ENCODE data around the gene GTSE1.
"Not testable (repeated sequence)": the region's sequence is repeated elsewhere in the genome, so short reads cannot be mapped to it uniquely, and the experiment has no call there.

Gene GTSE1

DNA sequence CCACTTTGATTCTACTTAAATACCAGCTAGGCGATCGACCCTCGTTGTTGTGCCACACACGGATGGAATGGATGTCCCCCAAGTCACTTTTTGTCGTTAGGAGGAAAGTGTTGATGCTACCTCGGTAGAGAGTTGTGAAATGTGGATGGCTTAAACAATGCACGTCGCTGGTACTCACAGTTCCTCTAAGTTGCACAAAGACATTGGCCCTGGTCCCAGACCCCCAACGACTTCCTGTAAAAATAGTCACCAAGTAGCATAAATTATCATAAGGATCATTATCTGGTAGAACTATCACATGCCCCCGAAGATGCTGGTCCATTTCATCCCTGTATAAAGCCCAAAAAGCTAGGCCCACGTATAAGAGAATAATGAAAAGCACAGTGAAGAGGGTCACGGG, 37.3 kb upstream of the GTSE1 start:
- no peak overlapping the region for H3K4me3 ChIP-seq
- no peak overlapping the region for H3K27ac ChIP-seq
- H4K20me1 ChIP-seq = no peaks in the 10 kb centered on the region
- peak overlapping the region in 4 of 11 experiments; percentile 20 to 45 (median 31); a peak in 6 of 22 replicates for H3K4me2 ChIP-seq
- H3K4me1 ChIP-seq = peaks cover 0 to 18% (median 9%) of the 10 kb centered on the region in 10 experiments; a peak in 17 of 20 replicates
- TF ChIP-seq Cebpa-rat (IDR thresholded peaks at IDR 0.05) = no peak
- peaks cover 58 to 85% (median 73%) of the 10 kb centered on the region in 11 experiments for H3K9me3 ChIP-seq (replicated peaks in 1 of 11)
- no peaks in the 10 kb centered on the region for H3K27me3 ChIP-seq
- no peak overlapping the region for H3K9ac ChIP-seq
- H3K36me3 ChIP-seq = no peaks in the 10 kb centered on the region; a peak in 2 of 22 replicates

DNA sequence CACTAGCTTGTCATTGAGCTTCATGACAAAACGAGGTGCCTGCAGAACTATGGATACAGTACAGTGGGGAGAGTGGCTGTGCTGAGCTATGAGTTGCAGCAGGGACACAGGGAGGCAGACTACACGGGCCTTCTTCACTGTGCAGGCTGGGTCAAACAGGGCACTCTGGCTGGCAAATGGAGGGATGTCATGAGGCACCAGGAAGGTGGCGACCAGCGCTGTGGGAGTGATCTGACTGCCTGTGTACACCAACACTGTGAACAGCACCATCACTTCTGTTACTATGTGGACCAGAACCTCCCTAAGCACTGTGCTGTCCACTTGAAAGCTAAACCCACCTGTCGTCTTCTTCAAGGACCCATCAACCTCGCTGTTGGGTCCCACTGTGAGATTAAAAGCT, 36.6 kb upstream of the GTSE1 start:
- peaks cover 0 to 3% (median 0%) of the 10 kb centered on the region in 11 experiments; a peak in 2 of 22 replicates for H3K36me3 ChIP-seq
- peaks cover 65 to 89% (median 80%) of the 10 kb centered on the region in 11 experiments for H3K9me3 ChIP-seq (replicated peaks in 1 of 11)
- H4K20me1 ChIP-seq = no peaks in the 10 kb centered on the region
- TF ChIP-seq Cebpa-rat (IDR thresholded peaks at IDR 0.05) = no peak
- H3K9ac ChIP-seq = no peak overlapping the region
- H3K4me1 ChIP-seq = peaks cover 0 to 15% (median 3%) of the 10 kb centered on the region in 10 experiments; a peak in 10 of 20 replicates
- H3K27ac ChIP-seq = no peak overlapping the region
- H3K4me3 ChIP-seq = no peak overlapping the region
- H3K27me3 ChIP-seq = no peaks in the 10 kb centered on the region
- H3K4me2 ChIP-seq = no peak overlapping the region; a peak in 1 of 22 replicates

DNA sequence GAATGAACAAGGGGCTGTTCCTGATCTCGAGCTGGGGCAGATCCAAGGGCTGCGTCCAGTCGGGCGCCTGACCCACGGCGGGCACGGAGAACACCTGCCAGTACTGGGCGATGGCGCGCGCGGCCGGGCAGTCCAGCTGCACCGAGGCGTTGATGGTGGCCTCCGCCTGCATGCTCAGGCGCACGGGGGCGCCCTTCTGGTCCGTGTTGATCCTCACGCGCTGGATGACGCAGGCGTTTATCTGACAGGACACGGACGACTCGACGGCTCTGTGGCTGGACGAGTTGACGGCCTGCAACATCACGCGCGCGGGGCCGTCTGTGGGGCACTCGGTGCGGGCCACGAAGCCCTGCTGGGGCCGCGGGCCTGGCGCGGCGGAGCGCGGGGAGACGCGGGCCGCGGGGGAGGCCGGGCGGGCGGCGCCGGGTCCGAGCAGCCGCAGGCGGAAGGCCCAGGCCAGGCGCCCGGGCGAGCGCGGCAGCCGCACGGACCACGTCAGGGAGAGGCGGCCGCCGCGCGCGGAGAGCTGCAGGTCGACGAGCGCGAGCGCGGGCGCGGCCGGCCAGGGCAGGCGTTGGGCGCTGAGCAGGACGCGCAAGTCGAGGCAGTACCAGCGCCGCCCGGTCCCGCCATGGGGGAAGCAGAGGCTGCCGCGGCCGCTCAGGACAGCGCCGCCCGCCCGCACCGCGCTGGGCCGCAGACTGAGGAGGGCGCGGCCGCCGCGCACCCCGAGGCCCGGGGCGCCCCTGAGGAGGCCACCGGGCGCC, 34.0 kb upstream of the GTSE1 start:
- Histone ChIP-seq H3K27me3 (peaks cover 4 to 13% (median 5%) of the 10 kb centered on the region in 11 experiments; a peak in 13 of 22 replicates), H3K4me3 (no peak overlapping the region)

GRCh38 chr22:46263216-46263590, 33.5 kb upstream of the GTSE1 start, which contains the start of gene PKDREJ:
Gene PKDREJ, minus strand, starts transcription at chr22:46263343. Its CDS starts 21 bp downstream, at chr22:46263322.
- peaks cover 0 to 8% (median 0%) of the 10 kb centered on the region in 11 experiments; a peak in 3 of 22 replicates for H3K36me3 ChIP-seq
- H3K27ac ChIP-seq = no peak within 1 kb of the TSS
- H3K9me3 ChIP-seq (replicated peaks in 1 of 11) = peaks cover 56 to 88% (median 81%) of the 10 kb centered on the region in 11 experiments
- H3K4me1 ChIP-seq = peaks cover 8 to 23% (median 10%) of the 10 kb centered on the region in 10 experiments
- H3K4me3 ChIP-seq = no peak within 1 kb of the TSS; a peak in 2 of 20 replicates
- H4K20me1 ChIP-seq = no peaks in the 10 kb centered on the region
- H3K27me3 ChIP-seq = peaks cover 4 to 17% (median 9%) of the 10 kb centered on the region in 11 experiments; a peak in 14 of 22 replicates
- TF ChIP-seq Cebpa-rat (IDR thresholded peaks at IDR 0.05) = no peak
- H3K4me2 ChIP-seq = no peak within 1 kb of the TSS
- H3K9ac ChIP-seq = no peak within 1 kb of the TSS

More for the DNA sequence above, 34.0 kb upstream of the GTSE1 start:
- H3K9me3 ChIP-seq (replicated peaks in 1 of 11) = peaks cover 62 to 93% (median 87%) of the 10 kb centered on the region in 11 experiments
- H4K20me1 ChIP-seq = no peaks in the 10 kb centered on the region
- no peak overlapping the region for H3K9ac ChIP-seq
- H3K27ac ChIP-seq = no peak overlapping the region
- peaks cover 0 to 8% (median 0%) of the 10 kb centered on the region in 11 experiments; a peak in 3 of 22 replicates for H3K36me3 ChIP-seq
- no peak overlapping the region for H3K4me2 ChIP-seq
- no peak for TF ChIP-seq Cebpa-rat (IDR thresholded peaks at IDR 0.05)
- peaks cover 4 to 22% (median 8%) of the 10 kb centered on the region in 10 experiments; a peak in 15 of 20 replicates for H3K4me1 ChIP-seq

DNA sequence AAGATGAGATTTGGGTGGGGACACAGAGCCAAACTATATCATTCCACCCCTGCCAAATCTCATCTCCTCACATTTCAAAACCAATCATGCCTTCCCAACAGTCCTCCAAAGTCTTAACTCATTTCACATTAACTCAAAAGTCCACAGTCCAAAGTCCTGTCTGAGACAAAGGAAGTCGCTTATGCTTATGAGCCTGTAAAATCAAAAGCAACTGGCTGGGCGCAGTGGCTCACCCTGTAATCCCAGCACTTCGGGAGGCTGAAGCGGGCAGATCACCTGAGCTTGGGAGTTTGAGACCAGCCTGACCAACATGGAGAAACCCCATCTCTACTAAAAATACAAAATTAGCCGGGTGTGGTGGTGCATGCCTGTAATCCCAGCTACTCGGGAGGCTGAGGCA, 32.1 kb upstream of the GTSE1 start:
- not testable (repeated sequence) for H3K36me3 ChIP-seq, H3K4me2 ChIP-seq, H3K9ac ChIP-seq, H4K20me1 ChIP-seq, H3K27ac ChIP-seq
- Histone ChIP-seq H3K4me1 (peaks cover 10 to 27% (median 16%) of the 10 kb centered on the region in 10 experiments), H3K27me3 (peaks cover 4 to 20% (median 12%) of the 10 kb centered on the region in 11 experiments; a peak in 14 of 22 replicates), H3K4me3 (peak overlapping the region in 1 of 10 experiments; percentile 18; a peak in 2 of 20 replicates), H3K9me3 (replicated peaks in 1 of 11) (peaks cover 46 to 75% (median 69%) of the 10 kb centered on the region in 11 experiments)

DNA sequence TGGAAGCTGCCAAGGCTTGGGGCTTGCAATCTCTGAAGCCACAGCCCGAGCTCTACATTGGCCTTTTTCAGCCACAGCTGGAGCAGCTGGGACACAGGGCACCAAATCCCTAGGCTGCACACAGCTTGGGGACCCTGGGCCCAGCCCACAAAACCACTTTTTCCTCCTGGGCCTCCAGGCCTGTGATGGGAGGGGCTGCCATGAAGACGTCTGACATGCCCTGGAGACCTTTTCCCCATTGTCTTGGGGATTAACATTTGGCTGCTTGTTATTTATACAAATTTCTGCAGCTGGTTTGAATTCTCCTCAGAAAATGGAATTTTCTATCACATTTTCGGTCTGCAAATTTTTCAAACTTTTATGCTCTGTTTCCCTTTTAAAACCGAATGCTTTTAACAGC, 31.0 kb upstream of the GTSE1 start:
- Histone ChIP-seq H3K27me3 (peaks cover 4 to 20% (median 12%) of the 10 kb centered on the region in 11 experiments; a peak in 14 of 22 replicates), H3K4me1 (peaks cover 10 to 31% (median 15%) of the 10 kb centered on the region in 10 experiments), H3K4me3 (peak overlapping the region in 2 of 10 experiments; percentile 18 to 31; a peak in 1 of 20 replicates), H3K9me3 (replicated peaks in 1 of 11) (peaks cover 43 to 63% (median 60%) of the 10 kb centered on the region in 11 experiments)
- H3K9ac ChIP-seq, H3K36me3 ChIP-seq, H4K20me1 ChIP-seq, H3K27ac ChIP-seq, H3K4me2 ChIP-seq: not testable (repeated sequence)

DNA sequence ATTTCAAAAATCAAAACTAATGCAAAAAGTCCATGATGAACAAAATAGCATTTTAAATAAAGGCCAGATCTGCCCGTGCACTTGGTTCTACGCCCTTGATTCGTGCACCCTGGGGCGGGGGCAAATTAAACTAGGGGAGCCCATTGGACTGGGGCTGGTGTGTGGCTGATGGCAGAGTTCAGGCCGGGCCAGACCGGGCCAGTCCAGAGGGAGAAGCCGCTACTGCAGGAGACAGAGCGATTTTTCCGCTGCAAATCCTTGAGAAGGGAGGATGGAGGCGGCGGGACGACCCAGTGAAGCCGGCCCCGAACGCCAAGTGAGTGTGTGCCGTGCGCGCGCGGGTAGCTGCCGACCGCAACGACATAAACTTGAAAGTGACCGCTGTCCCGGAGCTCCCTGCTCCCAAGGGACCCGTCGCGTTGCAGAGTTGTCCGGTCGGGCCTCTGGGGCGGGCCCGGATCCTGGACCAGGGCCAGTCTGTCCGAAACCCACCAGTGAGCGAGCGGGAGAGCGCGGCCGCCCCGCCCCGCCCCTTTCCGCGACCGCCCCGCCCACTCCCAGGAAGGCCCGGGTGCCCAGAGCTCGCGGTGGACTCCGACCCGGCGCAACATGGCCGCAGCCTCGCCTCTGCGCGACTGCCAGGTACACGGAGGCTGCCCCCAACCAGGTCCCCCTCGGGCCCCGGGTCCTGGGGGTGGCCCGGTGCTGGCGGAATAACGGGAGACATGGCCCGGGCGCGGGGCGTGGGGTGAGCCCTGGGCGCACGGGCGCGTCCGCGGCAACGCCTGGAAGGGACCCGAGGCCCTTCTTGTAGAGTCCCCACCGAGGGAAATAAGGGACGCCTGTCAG, 29.0 kb upstream of the GTSE1 start, which contains the start of gene TTC38:
TTC38 (plus strand) TSS at position 578 of the 849 bp plus-strand sequence; CDS start at position 610, 32 bp downstream.
- Histone ChIP-seq H3K4me1 (peaks cover 14 to 31% (median 25%) of the 10 kb centered on the region in 10 experiments), H3K9ac (peak within 1 kb of the TSS; percentile 49 to 84 (median 72); a peak in 21 of 22 replicates), H3K27me3 (peaks cover 4 to 20% (median 12%) of the 10 kb centered on the region in 11 experiments; a peak in 14 of 22 replicates), H3K27ac (peak within 1 kb of the TSS in 8 of 11 experiments; percentile 43 to 68 (median 58); a peak in 13 of 22 replicates), H3K36me3 (peaks cover 0 to 12% (median 1%) of the 10 kb centered on the region in 11 experiments; a peak in 9 of 22 replicates), H3K4me2 (peak within 1 kb of the TSS; percentile 82 to 96 (median 91)), H3K9me3 (replicated peaks in 1 of 11) (peaks cover 29 to 44% (median 41%) of the 10 kb centered on the region in 11 experiments), H4K20me1 (no peaks in the 10 kb centered on the region), H3K4me3 (peak within 1 kb of the TSS; percentile 58 to 80 (median 66))
- no peak for TF ChIP-seq Cebpa-rat (IDR thresholded peaks at IDR 0.05)

GRCh38 chr22:46269564-46269963, 27.1 kb upstream of the GTSE1 start:
- Histone ChIP-seq H3K36me3 (peaks cover 0 to 32% (median 8%) of the 10 kb centered on the region in 11 experiments; a peak in 10 of 22 replicates), H3K4me1 (peaks cover 23 to 44% (median 33%) of the 10 kb centered on the region in 10 experiments; a peak in 19 of 20 replicates), H4K20me1 (peaks cover 0 to 10% (median 0%) of the 10 kb centered on the region in 11 experiments; a peak in 1 of 22 replicates), H3K9me3 (replicated peaks in 1 of 11) (peaks cover 14 to 25% (median 22%) of the 10 kb centered on the region in 11 experiments), H3K27me3 (peaks cover 4 to 20% (median 12%) of the 10 kb centered on the region in 11 experiments; a peak in 14 of 22 replicates), H3K4me3 (peak overlapping the region in 1 of 10 experiments; percentile 76; a peak in 1 of 20 replicates), H3K27ac (no peak overlapping the region), H3K9ac (peak overlapping the region in 1 of 11 experiments; percentile 7; a peak in 2 of 22 replicates), H3K4me2 (peak overlapping the region in 5 of 11 experiments; percentile 89 to 96 (median 91); a peak in 8 of 22 replicates)
- TF ChIP-seq Cebpa-rat (IDR thresholded peaks at IDR 0.05) = no peak

All from BLaER1 treated with 17β-estradiol and CSF1 and Interleukin-3, amounts not matched to agents 10 nM and 100 nM (cell line).